Fibroblast of lung (primary cell): ENCODE data around the gene DNMT3A. TPM values are rescaled to one million over a fixed set of nuclear protein-coding genes. Genes with fewer than 3 reads are reported as not detected.

Experiments used
- DNase-seq, 2 donors: peaks; one replicate each; pipeline versions ENCODE4 v3.0.0 to v3.0.0-alpha.2; 2010; ENCODE audit warnings: low read depth in 2 of 2
- H2AFZ ChIP-seq: 2 replicates; pipeline ENCODE4 v1.5.1; 2012; ENCODE audit warnings: low read length, control low read depth, inconsistent platforms
- H3K27ac ChIP-seq: 2 replicates; pipeline ENCODE4 v1.5.1; 2011; ENCODE audit warnings: low read length, control low read depth; ENCODE audit not compliant: insufficient read depth
- H3K27me3 ChIP-seq: 2 replicates; pipeline ENCODE4 v1.5.1; 2011; ENCODE audit warnings: mild to moderate bottlenecking, low read length; ENCODE audit not compliant: control insufficient read depth, insufficient read depth
- H3K36me3 ChIP-seq: 2 replicates; pipeline ENCODE4 v1.5.1; 2011; ENCODE audit warnings: low read length; ENCODE audit not compliant: control insufficient read depth, insufficient read depth
- H3K4me1 ChIP-seq: 2 replicates; pipeline ENCODE4 v1.5.1; 2011; ENCODE audit warnings: low read length; ENCODE audit not compliant: control insufficient read depth, insufficient read depth; ENCODE audit errors: extremely low read depth
- H3K4me2 ChIP-seq: 2 replicates; pipeline ENCODE4 v1.5.1; 2011; ENCODE audit warnings: low read length, control low read depth; ENCODE audit not compliant: insufficient read depth; ENCODE audit errors: extremely low read depth
- H3K4me3 ChIP-seq, 4 experiments: fragments of 200-600 bp in 1 of 4; sonication (generic) in 1 of 4; replicated peaks in 1 of 4; 2 replicates each; pipeline ENCODE4 v1.5.1; 2011 to 2016; ENCODE audit warnings: low read length in 4 of 4, low read depth in 3 of 4, mild to moderate bottlenecking in 3 of 4, control low read depth in 2 of 4, inconsistent platforms in 1 of 4, mixed read lengths in 1 of 4; ENCODE audit not compliant: insufficient read depth in 1 of 4; ENCODE audit errors: control extremely low read depth in 1 of 4
- H3K79me2 ChIP-seq: 2 replicates; pipeline ENCODE4 v1.5.1; 2012; ENCODE audit warnings: mild to moderate bottlenecking, low read length, inconsistent platforms; ENCODE audit not compliant: control insufficient read depth, insufficient read depth
- H3K9ac ChIP-seq: 2 replicates; pipeline ENCODE4 v1.5.1; 2011; ENCODE audit warnings: mild to moderate bottlenecking, low read length, control low read depth; ENCODE audit not compliant: insufficient read depth
- H3K9me3 ChIP-seq: 2 replicates; pipeline ENCODE4 v1.5.1; 2012; ENCODE audit warnings: low read depth, low read length; ENCODE audit not compliant: control insufficient read depth, insufficient read depth
- H4K20me1 ChIP-seq: 2 replicates; pipeline ENCODE4 v1.5.1; 2011; ENCODE audit warnings: low read length; ENCODE audit not compliant: control insufficient read depth, insufficient read depth; ENCODE audit errors: extremely low read depth
- EZH2 ChIP-seq: IDR thresholded peaks from 2 replicates; pipeline ENCODE4 v1.5.1; 2012; ENCODE audit warnings: low read length, control low read depth, mild to moderate bottlenecking; ENCODE audit errors: missing control alignments
- polyA plus RNA-seq, 2 donors: library from polyadenylated mRNA; depleted of rRNA in 1 of 2; stranded (reverse) in 1 of 2; unstranded in 1 of 2; fragments of >200 nt; gene quantifications; 2 replicates each; pipeline ENCODE4 v1.2.1, GENCODE V29; 2011 to 2012; ENCODE audit warnings: missing spikeins in 1 of 2
- total RNA-seq: library from RNA; depleted of rRNA; stranded (reverse); fragments of >200 nt; gene quantifications from 2 replicates; pipeline ENCODE4 v1.2.1, GENCODE V29; 2014
- TF ChIP-seq, protein P1 (sequence below), 2 donors: IDR thresholded peaks in 1 of 2; conservative IDR thresholded peaks in 1 of 2; 1 replicate in 1 of 2; 2 replicates in 1 of 2; pipeline ENCODE4 v1.5.1; 2011 to 2012; ENCODE audit warnings: low read length in 2 of 2, control low read depth in 1 of 2, inconsistent platforms in 1 of 2, low read depth in 1 of 2, mild to moderate bottlenecking in 1 of 2

Gene DNMT3A
- total and polyA plus RNA-seq, 2 donors (not counting 1 experiment from before 2014, with no cell fraction given) = 3.6 to 19.7 TPM

GRCh38 chr2:25341011-25341727, 556 bp downstream of the DNMT3A start:
- Histone ChIP-seq H3K79me2 (no peaks in the 10 kb centered on the region), H4K20me1 (no peaks in the 10 kb centered on the region), H3K4me3 (peak overlapping the region in 2 of 4 experiments; percentile 43 to 65), H3K4me2 (no peak overlapping the region), H3K27me3 (no peaks in the 10 kb centered on the region), H3K36me3 (no peaks in the 10 kb centered on the region), H2AFZ (no peak overlapping the region), H3K9me3 (no peaks in the 10 kb centered on the region), H3K4me1 (peaks cover 2% of the 10 kb centered on the region), H3K9ac (no peak overlapping the region), H3K27ac (no peak overlapping the region)
- no peak for DNase-seq
- TF ChIP-seq, protein P1, sequence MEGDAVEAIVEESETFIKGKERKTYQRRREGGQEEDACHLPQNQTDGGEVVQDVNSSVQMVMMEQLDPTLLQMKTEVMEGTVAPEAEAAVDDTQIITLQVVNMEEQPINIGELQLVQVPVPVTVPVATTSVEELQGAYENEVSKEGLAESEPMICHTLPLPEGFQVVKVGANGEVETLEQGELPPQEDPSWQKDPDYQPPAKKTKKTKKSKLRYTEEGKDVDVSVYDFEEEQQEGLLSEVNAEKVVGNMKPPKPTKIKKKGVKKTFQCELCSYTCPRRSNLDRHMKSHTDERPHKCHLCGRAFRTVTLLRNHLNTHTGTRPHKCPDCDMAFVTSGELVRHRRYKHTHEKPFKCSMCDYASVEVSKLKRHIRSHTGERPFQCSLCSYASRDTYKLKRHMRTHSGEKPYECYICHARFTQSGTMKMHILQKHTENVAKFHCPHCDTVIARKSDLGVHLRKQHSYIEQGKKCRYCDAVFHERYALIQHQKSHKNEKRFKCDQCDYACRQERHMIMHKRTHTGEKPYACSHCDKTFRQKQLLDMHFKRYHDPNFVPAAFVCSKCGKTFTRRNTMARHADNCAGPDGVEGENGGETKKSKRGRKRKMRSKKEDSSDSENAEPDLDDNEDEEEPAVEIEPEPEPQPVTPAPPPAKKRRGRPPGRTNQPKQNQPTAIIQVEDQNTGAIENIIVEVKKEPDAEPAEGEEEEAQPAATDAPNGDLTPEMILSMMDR (conservative IDR thresholded peaks at IDR 0.05 in 1 of 2, IDR thresholded peaks at IDR 0.05 in 1 of 2; ENCODE audit: low read depth in 1 of 2, low read length in 2 of 2) = no peak
- no peak for TF ChIP-seq EZH2

DNA sequence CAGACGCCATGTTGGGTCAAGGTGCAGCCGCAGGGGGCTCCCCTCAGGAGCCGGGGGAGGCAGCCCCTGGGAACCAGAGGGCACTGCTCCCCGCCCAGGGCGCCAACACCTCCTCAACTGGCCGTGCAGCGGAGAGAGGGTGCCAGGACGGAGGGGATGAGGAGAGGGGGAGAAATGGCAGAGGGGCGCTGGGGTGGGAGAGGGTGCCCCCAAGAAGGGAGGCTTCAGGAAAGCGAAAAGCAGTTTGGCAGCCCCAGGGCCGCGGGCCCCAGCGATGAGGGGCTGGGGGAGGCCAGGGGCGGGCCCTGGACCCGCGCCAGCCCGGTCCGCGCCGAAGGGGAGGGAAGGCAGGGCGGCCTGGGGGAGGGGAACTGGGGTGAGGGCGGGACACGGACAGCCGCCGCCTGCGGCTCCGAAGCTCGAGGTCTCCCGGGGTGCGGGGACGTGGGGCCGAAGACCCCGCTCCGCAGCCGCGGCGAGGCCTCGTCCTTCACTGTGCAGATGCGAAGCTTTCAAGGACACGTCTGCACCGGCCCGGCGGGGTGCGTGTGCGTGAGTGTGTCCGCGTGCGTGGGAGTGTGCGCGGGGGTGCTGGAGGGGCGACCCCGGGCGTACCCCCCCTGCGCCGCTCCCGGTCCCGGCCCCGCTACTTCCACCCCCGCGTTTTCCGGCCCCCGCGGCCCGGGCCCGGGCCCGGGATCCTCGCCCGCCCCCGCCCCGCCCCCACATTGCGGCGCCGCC, 1.4 kb downstream of the DNMT3A start:
- TF ChIP-seq, protein P1 (conservative IDR thresholded peaks at IDR 0.05 in 1 of 2, IDR thresholded peaks at IDR 0.05 in 1 of 2; ENCODE audit: low read depth in 1 of 2, low read length in 2 of 2) = no peak
- peak overlapping the region; percentile 33 to 65 (median 42) for H3K4me3 ChIP-seq
- no peaks in the 10 kb centered on the region for H3K36me3 ChIP-seq
- peaks cover 2% of the 10 kb centered on the region for H3K4me1 ChIP-seq
- no peak overlapping the region for H2AFZ ChIP-seq
- H3K9ac ChIP-seq = no peak overlapping the region
- no peaks in the 10 kb centered on the region for H3K79me2 ChIP-seq
- H4K20me1 ChIP-seq = no peaks in the 10 kb centered on the region
- no peak for DNase-seq
- H3K9me3 ChIP-seq = no peaks in the 10 kb centered on the region
- H3K27me3 ChIP-seq = no peaks in the 10 kb centered on the region
- H3K4me2 ChIP-seq = peak overlapping the region; percentile 75
- no peak overlapping the region for H3K27ac ChIP-seq

GRCh38 chr2:25339791-25340180, 1.9 kb downstream of the DNMT3A start:
- Histone ChIP-seq H2AFZ (no peak overlapping the region), H3K4me2 (peak overlapping the region; percentile 8), H3K4me1 (peaks cover 2% of the 10 kb centered on the region), H3K9ac (no peak overlapping the region), H3K27me3 (no peaks in the 10 kb centered on the region), H3K36me3 (no peaks in the 10 kb centered on the region), H4K20me1 (no peaks in the 10 kb centered on the region), H3K9me3 (no peaks in the 10 kb centered on the region), H3K79me2 (no peaks in the 10 kb centered on the region), H3K4me3 (peak overlapping the region in 1 of 4 experiments; percentile 65), H3K27ac (no peak overlapping the region)
- DNase-seq = no peak
- TF ChIP-seq EZH2 = no peak
- TF ChIP-seq, protein P1 (conservative IDR thresholded peaks at IDR 0.05 in 1 of 2, IDR thresholded peaks at IDR 0.05 in 1 of 2; ENCODE audit: low read depth in 1 of 2, low read length in 2 of 2) = no peak
